Measurements from ENCODE around the gene USP30.

DNA sequence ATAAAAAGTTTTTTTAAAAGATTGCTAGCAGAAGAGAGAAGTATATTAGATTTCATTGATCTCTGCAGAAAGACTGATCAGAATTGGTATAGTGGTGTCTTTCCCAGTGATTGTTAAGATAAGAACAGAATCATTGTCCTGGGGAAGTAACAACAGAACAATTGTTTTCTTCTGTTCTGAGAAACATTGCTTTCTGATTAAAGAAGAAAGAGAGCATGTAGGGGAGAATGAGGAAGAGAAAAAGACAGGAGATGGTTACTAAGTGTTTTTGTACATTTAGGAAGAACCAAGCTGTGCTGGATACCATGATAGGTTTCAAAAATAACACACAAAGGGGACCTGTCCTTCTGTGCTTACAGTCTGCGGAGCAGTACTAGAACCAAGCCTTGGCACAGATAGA, 5.0 kb downstream of the USP30 start:
- TF ChIP-seq, protein P1, sequence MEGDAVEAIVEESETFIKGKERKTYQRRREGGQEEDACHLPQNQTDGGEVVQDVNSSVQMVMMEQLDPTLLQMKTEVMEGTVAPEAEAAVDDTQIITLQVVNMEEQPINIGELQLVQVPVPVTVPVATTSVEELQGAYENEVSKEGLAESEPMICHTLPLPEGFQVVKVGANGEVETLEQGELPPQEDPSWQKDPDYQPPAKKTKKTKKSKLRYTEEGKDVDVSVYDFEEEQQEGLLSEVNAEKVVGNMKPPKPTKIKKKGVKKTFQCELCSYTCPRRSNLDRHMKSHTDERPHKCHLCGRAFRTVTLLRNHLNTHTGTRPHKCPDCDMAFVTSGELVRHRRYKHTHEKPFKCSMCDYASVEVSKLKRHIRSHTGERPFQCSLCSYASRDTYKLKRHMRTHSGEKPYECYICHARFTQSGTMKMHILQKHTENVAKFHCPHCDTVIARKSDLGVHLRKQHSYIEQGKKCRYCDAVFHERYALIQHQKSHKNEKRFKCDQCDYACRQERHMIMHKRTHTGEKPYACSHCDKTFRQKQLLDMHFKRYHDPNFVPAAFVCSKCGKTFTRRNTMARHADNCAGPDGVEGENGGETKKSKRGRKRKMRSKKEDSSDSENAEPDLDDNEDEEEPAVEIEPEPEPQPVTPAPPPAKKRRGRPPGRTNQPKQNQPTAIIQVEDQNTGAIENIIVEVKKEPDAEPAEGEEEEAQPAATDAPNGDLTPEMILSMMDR (IDR thresholded peaks at IDR 0.05 in 4 of 5, conservative IDR thresholded peaks at IDR 0.05 in 1 of 5), result no peak
- TF ChIP-seq POLR2A (IDR thresholded peaks at IDR 0.05), result no peak
